ENCODE measurements around the gene TRPV4.

Gene TRPV4

GRCh38 chr12:109844983-109845823, 12.0 kb upstream of the TRPV4 start:
- in situ Hi-C loops (cut with MboI; ENCODE audit: low sequenced_read_pairs): no loop called here
- Histone ChIP-seq H3K4me1 (no peaks in the 10 kb centered on the region), H3K4me3 (peak overlapping the region; percentile 11), H3K36me3 (replicated peaks) (no peaks in the 10 kb centered on the region), H3K27me3 (ENCODE audit: low read depth) (no peaks in the 10 kb centered on the region), H3K9me3 (no peaks in the 10 kb centered on the region)
- DNase-seq (ENCODE audit: low spot score in 2 of 2): peak; percentile 83 to 95

- Histone ChIP-seq H3K9me3 (no peaks in the 10 kb centered on the region), H3K36me3 (replicated peaks) (no peaks in the 10 kb centered on the region)
These were observed 10.9 kb upstream of the TRPV4 start for GRCh38 chr12:109844091-109844490.

GRCh38 chr12:109842021-109842420, 8.8 kb upstream of the TRPV4 start:
- in situ Hi-C loops (cut with MboI; ENCODE audit: low sequenced_read_pairs): no loop called here
- Histone ChIP-seq H3K9me3 (no peaks in the 10 kb centered on the region), H3K36me3 (replicated peaks) (no peaks in the 10 kb centered on the region), H3K27me3 (ENCODE audit: low read depth) (no peaks in the 10 kb centered on the region), H3K4me3 (no peak overlapping the region), H3K4me1 (no peaks in the 10 kb centered on the region)
- DNase-seq (ENCODE audit: low spot score in 2 of 2): no peak

More at GRCh38 chr12:109844091-109844490, 10.9 kb upstream of the TRPV4 start:
- DNase-seq (ENCODE audit: low spot score in 2 of 2): no peak
- no peaks in the 10 kb centered on the region for H3K27me3 ChIP-seq (ENCODE audit: low read depth)
- H3K4me1 ChIP-seq: no peaks in the 10 kb centered on the region
- H3K4me3 ChIP-seq: no peak overlapping the region
- in situ Hi-C loops (cut with MboI; ENCODE audit: low sequenced_read_pairs): no loop called here

GRCh38 chr12:109841356-109841755, 8.2 kb upstream of the TRPV4 start:
- DNase-seq (ENCODE audit: low spot score in 2 of 2): no peak
- Histone ChIP-seq H3K27me3 (ENCODE audit: low read depth) (no peaks in the 10 kb centered on the region), H3K9me3 (no peaks in the 10 kb centered on the region), H3K4me3 (no peak overlapping the region), H3K36me3 (replicated peaks) (no peaks in the 10 kb centered on the region), H3K4me1 (no peaks in the 10 kb centered on the region)
- in situ Hi-C loops (cut with MboI; ENCODE audit: low sequenced_read_pairs): no loop called here

GRCh38 chr12:109840305-109841074, 7.3 kb upstream of the TRPV4 start:
- no peaks in the 10 kb centered on the region for H3K9me3 ChIP-seq
- in situ Hi-C loops (cut with MboI; ENCODE audit: low sequenced_read_pairs): no loop called here

GRCh38 chr12:109839444-109839843, 6.2 kb upstream of the TRPV4 start:
- in situ Hi-C loops (cut with MboI; ENCODE audit: low sequenced_read_pairs): no loop called here
- Histone ChIP-seq H3K9me3 (no peaks in the 10 kb centered on the region), H3K36me3 (replicated peaks) (no peaks in the 10 kb centered on the region), H3K27me3 (ENCODE audit: low read depth) (no peaks in the 10 kb centered on the region), H3K4me1 (no peaks in the 10 kb centered on the region), H3K4me3 (no peak overlapping the region)
- DNase-seq (ENCODE audit: low spot score in 2 of 2): no peak

More at GRCh38 chr12:109840305-109841074, 7.3 kb upstream of the TRPV4 start:
- DNase-seq (ENCODE audit: low spot score in 2 of 2): no peak
- no peaks in the 10 kb centered on the region for H3K4me1 ChIP-seq
- no peaks in the 10 kb centered on the region for H3K27me3 ChIP-seq (ENCODE audit: low read depth)
- no peaks in the 10 kb centered on the region for H3K36me3 ChIP-seq (replicated peaks)
- H3K4me3 ChIP-seq: no peak overlapping the region

GRCh38 chr12:109836916-109837315, 3.7 kb upstream of the TRPV4 start:
- 0 out of 2 replicates have a peak, but pooled peaks cover 2% of the 10 kb centered on the region for H3K4me1 ChIP-seq
- no peaks in the 10 kb centered on the region for H3K9me3 ChIP-seq
- H3K36me3 ChIP-seq (replicated peaks): no peaks in the 10 kb centered on the region
- no peak overlapping the region for H3K4me3 ChIP-seq
- in situ Hi-C loops (cut with MboI; ENCODE audit: low sequenced_read_pairs): no loop called here
- no peak for DNase-seq (ENCODE audit: low spot score in 2 of 2)
- no peaks in the 10 kb centered on the region for H3K27me3 ChIP-seq (ENCODE audit: low read depth)

GRCh38 chr12:109835827-109836226, 2.6 kb upstream of the TRPV4 start:
- Histone ChIP-seq H3K27me3 (ENCODE audit: low read depth) (no peaks in the 10 kb centered on the region), H3K9me3 (no peaks in the 10 kb centered on the region), H3K36me3 (replicated peaks) (no peaks in the 10 kb centered on the region), H3K4me3 (no peak overlapping the region), H3K4me1 (0 out of 2 replicates have a peak, but pooled peaks cover 2% of the 10 kb centered on the region)
- DNase-seq (ENCODE audit: low spot score in 2 of 2): no peak
- in situ Hi-C loops (cut with MboI; ENCODE audit: low sequenced_read_pairs): no loop called here

- Histone ChIP-seq H3K4me3 (peak overlapping the region; percentile 64), H3K27me3 (ENCODE audit: low read depth) (no peaks in the 10 kb centered on the region), H3K4me1 (0 out of 2 replicates have a peak, but pooled peaks cover 2% of the 10 kb centered on the region), H3K9me3 (no peaks in the 10 kb centered on the region), H3K36me3 (replicated peaks) (no peaks in the 10 kb centered on the region)
- DNase-seq (ENCODE audit: low spot score in 2 of 2): no peak
- in situ Hi-C loops (cut with MboI; ENCODE audit: low sequenced_read_pairs): no loop called here
These were observed 474 bp downstream of the TRPV4 start for GRCh38 chr12:109832541-109833306.

- no peak for DNase-seq (ENCODE audit: low spot score in 2 of 2)
- Histone ChIP-seq H3K4me1 (0 out of 2 replicates have a peak, but pooled peaks cover 2% of the 10 kb centered on the region), H3K4me3 (no peak overlapping the region), H3K27me3 (ENCODE audit: low read depth) (no peaks in the 10 kb centered on the region), H3K36me3 (replicated peaks) (no peaks in the 10 kb centered on the region), H3K9me3 (no peaks in the 10 kb centered on the region)
- in situ Hi-C loops (cut with MboI; ENCODE audit: low sequenced_read_pairs): no loop called here
These were observed 1.3 kb downstream of the TRPV4 start for GRCh38 chr12:109831929-109832328.

GRCh38 chr12:109831365-109831764, 1.8 kb downstream of the TRPV4 start:
- in situ Hi-C loops (cut with MboI; ENCODE audit: low sequenced_read_pairs): no loop called here
- H3K4me3 ChIP-seq: no peak overlapping the region
- no peaks in the 10 kb centered on the region for H3K27me3 ChIP-seq (ENCODE audit: low read depth)
- H3K36me3 ChIP-seq (replicated peaks): no peaks in the 10 kb centered on the region
- no peaks in the 10 kb centered on the region for H3K9me3 ChIP-seq
- DNase-seq (ENCODE audit: low spot score in 2 of 2): no peak
- H3K4me1 ChIP-seq: 0 out of 2 replicates have a peak, but pooled peaks cover 2% of the 10 kb centered on the region

GRCh38 chr12:109830718-109831117, 2.5 kb downstream of the TRPV4 start:
- Histone ChIP-seq H3K9me3 (no peaks in the 10 kb centered on the region), H3K36me3 (replicated peaks) (no peaks in the 10 kb centered on the region), H3K4me1 (0 out of 2 replicates have a peak, but pooled peaks cover 2% of the 10 kb centered on the region), H3K4me3 (no peak overlapping the region), H3K27me3 (ENCODE audit: low read depth) (no peaks in the 10 kb centered on the region)
- DNase-seq (ENCODE audit: low spot score in 2 of 2): no peak
- in situ Hi-C loops (cut with MboI; ENCODE audit: low sequenced_read_pairs): no loop called here

GRCh38 chr12:109830267-109830666, 2.9 kb downstream of the TRPV4 start:
- Histone ChIP-seq H3K4me1 (0 out of 2 replicates have a peak, but pooled peaks cover 2% of the 10 kb centered on the region), H3K9me3 (no peaks in the 10 kb centered on the region), H3K27me3 (ENCODE audit: low read depth) (no peaks in the 10 kb centered on the region), H3K36me3 (replicated peaks) (no peaks in the 10 kb centered on the region), H3K4me3 (no peak overlapping the region)
- DNase-seq (ENCODE audit: low spot score in 2 of 2): no peak
- in situ Hi-C loops (cut with MboI; ENCODE audit: low sequenced_read_pairs): no loop called here

Measured in HAP-1 (cell line).